ENCODE measurements around the gene PGM1. TPM values are rescaled to one million over a fixed set of nuclear protein-coding genes. Genes with fewer than 3 reads are reported as not detected.
A peak's percentile ranks its signal among the peaks of the same experiment; 100 is the strongest.

The PGM1 gene
- total and polyA plus RNA-seq, 2 of the 13 experiments (the other 11 are each of a cell fraction or from before 2014, with no cell fraction given), result 51.6 to 105 TPM

GRCh38 chr1:63701187-63701586 lies 108.0 kb downstream of the PGM1 start (continued):
- TF ChIP-seq ZNF687 (CRISPR knock-in tag; IDR thresholded peaks at IDR 0.05), result peak; percentile 15; the same call in 1 of the 2 replicates
- no peak for TF ChIP-seq DRAP1 (CRISPR knock-in tag; IDR thresholded peaks at IDR 0.05)
- TF ChIP-seq SYNCRIP (IDR thresholded peaks at IDR 0.05; ENCODE audit: insufficient read depth, low read depth, low read length), result no peak
- no peak for TF ChIP-seq MBNL3 (CRISPR knock-in tag; conservative IDR thresholded peaks at IDR 0.05)
- TF ChIP-seq GATAD2A (CRISPR knock-in tag; IDR thresholded peaks at IDR 0.05), result peak; percentile 78; the same call in 1 of the 2 replicates
- TF ChIP-seq SALL2 (CRISPR knock-in tag; IDR thresholded peaks at IDR 0.05), result no peak
- no peak for TF ChIP-seq ZNF556 (CRISPR knock-in tag; IDR thresholded peaks at IDR 0.05; ENCODE audit: borderline replicate concordance)
- no peak for TF ChIP-seq ZNF142 (CRISPR knock-in tag; IDR thresholded peaks at IDR 0.05)
- TF ChIP-seq SNAI1 (CRISPR knock-in tag; IDR thresholded peaks at IDR 0.05; ENCODE audit: borderline replicate concordance), result no peak
- no peak for TF ChIP-seq IRF9 (CRISPR knock-in tag; IDR thresholded peaks at IDR 0.05; ENCODE audit: borderline replicate concordance)
- no peak for TF ChIP-seq ZNF253 (CRISPR knock-in tag; IDR thresholded peaks at IDR 0.05; ENCODE audit: borderline replicate concordance)
- TF ChIP-seq REXO4 (CRISPR knock-in tag; IDR thresholded peaks at IDR 0.05; ENCODE audit: borderline replicate concordance), result no peak
- TF ChIP-seq ZNF558 (CRISPR knock-in tag; IDR thresholded peaks at IDR 0.05; ENCODE audit: borderline replicate concordance), result no peak
- TF ChIP-seq ATF7-NPFF (CRISPR knock-in tag; IDR thresholded peaks at IDR 0.05; ENCODE audit: low read depth), result no peak
- TF ChIP-seq, protein P1, sequence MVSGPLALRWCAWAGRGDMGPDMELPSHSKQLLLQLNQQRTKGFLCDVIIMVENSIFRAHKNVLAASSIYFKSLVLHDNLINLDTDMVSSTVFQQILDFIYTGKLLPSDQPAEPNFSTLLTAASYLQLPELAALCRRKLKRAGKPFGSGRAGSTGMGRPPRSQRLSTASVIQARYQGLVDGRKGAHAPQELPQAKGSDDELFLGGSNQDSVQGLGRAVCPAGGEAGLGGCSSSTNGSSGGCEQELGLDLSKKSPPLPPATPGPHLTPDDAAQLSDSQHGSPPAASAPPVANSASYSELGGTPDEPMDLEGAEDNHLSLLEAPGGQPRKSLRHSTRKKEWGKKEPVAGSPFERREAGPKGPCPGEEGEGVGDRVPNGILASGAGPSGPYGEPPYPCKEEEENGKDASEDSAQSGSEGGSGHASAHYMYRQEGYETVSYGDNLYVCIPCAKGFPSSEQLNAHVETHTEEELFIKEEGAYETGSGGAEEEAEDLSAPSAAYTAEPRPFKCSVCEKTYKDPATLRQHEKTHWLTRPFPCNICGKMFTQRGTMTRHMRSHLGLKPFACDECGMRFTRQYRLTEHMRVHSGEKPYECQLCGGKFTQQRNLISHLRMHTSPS (CRISPR knock-in tag; IDR thresholded peaks at IDR 0.05; ENCODE audit: low read depth), result peak; percentile 83; the same call in 1 of the 2 replicates
- TF ChIP-seq SP4 (CRISPR knock-in tag; IDR thresholded peaks at IDR 0.05), result no peak
- no peak for TF ChIP-seq KMT2A (CRISPR knock-in tag; IDR thresholded peaks at IDR 0.05)

Measured in HepG2 (cell line).